SJCRH30 (cell line): ENCODE results near the gene SNAI3. TPM values are rescaled to one million over a fixed set of nuclear protein-coding genes. Genes with fewer than 3 reads are reported as not detected.

Experiments used
- DNase-seq, 2 experiments: peaks; one replicate each; pipeline ENCODE4 v3.0.0-alpha.2; 2015 to 2020
- H3K27ac ChIP-seq: fragments of 250-450 bp; sonication (Bioruptor Pico); 2 replicates; pipeline ENCODE4 v1.5.1; 2020; ENCODE audit warnings: mild to moderate bottlenecking, moderate library complexity
- H3K27me3 ChIP-seq: fragments of 250-450 bp; sonication (Bioruptor Pico); 2 replicates; pipeline ENCODE4 v1.5.1; 2020; ENCODE audit warnings: mild to moderate bottlenecking, moderate library complexity
- H3K36me3 ChIP-seq: fragments of 250-450 bp; sonication (Bioruptor Pico); 2 replicates; pipeline ENCODE4 v1.5.1; 2020; ENCODE audit warnings: mild to moderate bottlenecking, moderate library complexity
- H3K4me1 ChIP-seq: fragments of 250-450 bp; sonication (Bioruptor Pico); 2 replicates; pipeline ENCODE4 v1.5.1; 2020; ENCODE audit warnings: mild to moderate bottlenecking, moderate library complexity
- H3K4me3 ChIP-seq: fragments of 250-450 bp; sonication (Bioruptor Pico); 2 replicates; pipeline ENCODE4 v1.5.1; 2020; ENCODE audit warnings: mild to moderate bottlenecking, moderate library complexity
- H3K9me3 ChIP-seq: fragments of 250-450 bp; sonication (Bioruptor Pico); replicated peaks from 2 replicates; pipeline ENCODE4 v1.5.1; 2020; ENCODE audit warnings: mild to moderate bottlenecking, moderate library complexity
- total RNA-seq: library from RNA; depleted of rRNA; stranded (reverse); fragments of >200 nt; shearing (Covaris generic); gene quantifications from 2 replicates; pipeline ENCODE4 v1.2.3, GENCODE V29; 2014

Gene SNAI3
- total RNA-seq, 1 experiment from 2014 or later = 0.47 TPM

- Histone ChIP-seq H3K4me1 (no peaks in the 10 kb centered on the region; the same call in 1 of the 2 replicates), H3K9me3 (no peaks in the 10 kb centered on the region), H3K4me3 (no peak overlapping the region), H3K27ac (no peak overlapping the region), H3K36me3 (no peaks in the 10 kb centered on the region), H3K27me3 (no peaks in the 10 kb centered on the region)
- no peak for DNase-seq
These were observed 17.4 kb upstream of the SNAI3 start for GRCh38 chr16:88703486-88704309.

- Histone ChIP-seq H3K27me3 (no peaks in the 10 kb centered on the region), H3K4me3 (no peak overlapping the region), H3K27ac (no peak overlapping the region), H3K4me1 (no peaks in the 10 kb centered on the region; the same call in 1 of the 2 replicates), H3K9me3 (no peaks in the 10 kb centered on the region), H3K36me3 (no peaks in the 10 kb centered on the region)
- no peak for DNase-seq
These were observed 16.3 kb upstream of the SNAI3 start for GRCh38 chr16:88702371-88703210.

- DNase-seq = no peak
- no peak overlapping the region for H3K4me3 ChIP-seq
- H3K4me1 ChIP-seq = no peaks in the 10 kb centered on the region
- no peaks in the 10 kb centered on the region for H3K9me3 ChIP-seq
- no peaks in the 10 kb centered on the region for H3K27me3 ChIP-seq
- H3K36me3 ChIP-seq = no peaks in the 10 kb centered on the region
- no peak overlapping the region for H3K27ac ChIP-seq
These were observed 15.5 kb upstream of the SNAI3 start for GRCh38 chr16:88701581-88702370.

GRCh38 chr16:88700636-88701482 lies 14.6 kb upstream of the SNAI3 start:
- Histone ChIP-seq H3K36me3 (no peaks in the 10 kb centered on the region), H3K4me1 (no peaks in the 10 kb centered on the region), H3K27ac (no peak overlapping the region), H3K4me3 (no peak overlapping the region), H3K9me3 (no peaks in the 10 kb centered on the region), H3K27me3 (no peaks in the 10 kb centered on the region)
- no peak for DNase-seq

- DNase-seq = no peak
- Histone ChIP-seq H3K27me3 (no peaks in the 10 kb centered on the region), H3K27ac (no peak overlapping the region), H3K4me1 (no peaks in the 10 kb centered on the region), H3K4me3 (no peak overlapping the region), H3K36me3 (no peaks in the 10 kb centered on the region), H3K9me3 (no peaks in the 10 kb centered on the region)
These were observed 14.0 kb upstream of the SNAI3 start for GRCh38 chr16:88700322-88700635.

- H3K27me3 ChIP-seq = no peaks in the 10 kb centered on the region
- no peak overlapping the region for H3K4me3 ChIP-seq
- H3K4me1 ChIP-seq = no peaks in the 10 kb centered on the region
- DNase-seq = no peak
- H3K36me3 ChIP-seq = no peaks in the 10 kb centered on the region
- no peak overlapping the region for H3K27ac ChIP-seq
- H3K9me3 ChIP-seq = no peaks in the 10 kb centered on the region
These were observed 12.9 kb upstream of the SNAI3 start for GRCh38 chr16:88699180-88699579.

- Histone ChIP-seq H3K36me3 (no peaks in the 10 kb centered on the region), H3K4me1 (no peaks in the 10 kb centered on the region), H3K4me3 (no peak overlapping the region), H3K27ac (no peak overlapping the region), H3K9me3 (no peaks in the 10 kb centered on the region), H3K27me3 (no peaks in the 10 kb centered on the region)
- no peak for DNase-seq
These were observed 12.3 kb upstream of the SNAI3 start for GRCh38 chr16:88698646-88699045.

GRCh38 chr16:88697831-88698615 lies 11.7 kb upstream of the SNAI3 start:
- Histone ChIP-seq H3K4me1 (no peaks in the 10 kb centered on the region), H3K27me3 (no peaks in the 10 kb centered on the region), H3K27ac (no peak overlapping the region), H3K4me3 (no peak overlapping the region), H3K9me3 (no peaks in the 10 kb centered on the region), H3K36me3 (no peaks in the 10 kb centered on the region)
- DNase-seq = no peak

- DNase-seq = no peak
- no peaks in the 10 kb centered on the region for H3K36me3 ChIP-seq
These were observed 11.0 kb upstream of the SNAI3 start for GRCh38 chr16:88697116-88697830.

GRCh38 chr16:88696441-88696840 lies 10.1 kb upstream of the SNAI3 start:
- Histone ChIP-seq H3K27ac (no peak overlapping the region), H3K4me3 (no peak overlapping the region), H3K9me3 (no peaks in the 10 kb centered on the region), H3K4me1 (no peaks in the 10 kb centered on the region), H3K36me3 (no peaks in the 10 kb centered on the region), H3K27me3 (no peaks in the 10 kb centered on the region)
- DNase-seq = no peak

More at GRCh38 chr16:88697116-88697830, 11.0 kb upstream of the SNAI3 start:
- no peak overlapping the region for H3K4me3 ChIP-seq
- H3K27ac ChIP-seq = no peak overlapping the region
- H3K27me3 ChIP-seq = no peaks in the 10 kb centered on the region
- no peaks in the 10 kb centered on the region for H3K9me3 ChIP-seq
- no peaks in the 10 kb centered on the region for H3K4me1 ChIP-seq

- H3K9me3 ChIP-seq = no peaks in the 10 kb centered on the region
- no peaks in the 10 kb centered on the region for H3K36me3 ChIP-seq
- no peak overlapping the region for H3K4me3 ChIP-seq
- no peaks in the 10 kb centered on the region for H3K4me1 ChIP-seq
- no peak for DNase-seq
- no peaks in the 10 kb centered on the region for H3K27me3 ChIP-seq
- H3K27ac ChIP-seq = no peak overlapping the region
These were observed 9.4 kb upstream of the SNAI3 start for GRCh38 chr16:88695753-88696152.

- Histone ChIP-seq H3K9me3 (no peaks in the 10 kb centered on the region), H3K4me3 (no peak overlapping the region), H3K4me1 (no peaks in the 10 kb centered on the region), H3K36me3 (no peaks in the 10 kb centered on the region), H3K27ac (no peak overlapping the region), H3K27me3 (no peaks in the 10 kb centered on the region)
- no peak for DNase-seq
These were observed 8.9 kb upstream of the SNAI3 start for GRCh38 chr16:88695218-88695617.
